HG02642 (cell line): Measurements from ENCODE around the gene GAPDHS.

Experiments used
- ATAC-seq: cut with Tn5 transposase; IDR thresholded peaks from one replicate; pipeline ENCODE4 v1.9.1; 2021; ENCODE audit warnings: mild to moderate bottlenecking; ENCODE audit not compliant: unreplicated experiment, poor library complexity

GAPDHS gene

GRCh38 chr19:35578707-35579106 is 45.5 kb downstream of the GAPDHS start:
- ATAC-seq = no peak

GRCh38 chr19:35582760-35583159 is 49.5 kb downstream of the GAPDHS start:
- ATAC-seq = no peak

GRCh38 chr19:35585848-35586247 is 52.6 kb downstream of the GAPDHS start, which contains the start of gene PMIS2:
Gene PMIS2, plus strand, starts transcription at chr19:35586173. Its CDS starts 87 bp downstream, at chr19:35586260.
- no peak for ATAC-seq

- ATAC-seq = no peak
Measured at GRCh38 chr19:35587321-35587720, 54.1 kb downstream of the GAPDHS start.

GRCh38 chr19:35590875-35591274 is 57.6 kb downstream of the GAPDHS start:
- no peak for ATAC-seq

GRCh38 chr19:35592226-35592625 is 59.0 kb downstream of the GAPDHS start:
- no peak for ATAC-seq
